NCI-H146 treated with DMSO at 0.1 percent for 48 hours (cell line): ENCODE results near the gene PDGFRB.
"Not testable (repeated sequence)": the region's sequence is repeated elsewhere in the genome, so short reads cannot be mapped to it uniquely, and the experiment has no call there.

Experiments
- DNase-seq: peaks from one replicate; lab custom pipeline; 2025; ENCODE audit not compliant: unreplicated experiment; lab: John Stamatoyannopoulos, UW

PDGFRB gene

DNA sequence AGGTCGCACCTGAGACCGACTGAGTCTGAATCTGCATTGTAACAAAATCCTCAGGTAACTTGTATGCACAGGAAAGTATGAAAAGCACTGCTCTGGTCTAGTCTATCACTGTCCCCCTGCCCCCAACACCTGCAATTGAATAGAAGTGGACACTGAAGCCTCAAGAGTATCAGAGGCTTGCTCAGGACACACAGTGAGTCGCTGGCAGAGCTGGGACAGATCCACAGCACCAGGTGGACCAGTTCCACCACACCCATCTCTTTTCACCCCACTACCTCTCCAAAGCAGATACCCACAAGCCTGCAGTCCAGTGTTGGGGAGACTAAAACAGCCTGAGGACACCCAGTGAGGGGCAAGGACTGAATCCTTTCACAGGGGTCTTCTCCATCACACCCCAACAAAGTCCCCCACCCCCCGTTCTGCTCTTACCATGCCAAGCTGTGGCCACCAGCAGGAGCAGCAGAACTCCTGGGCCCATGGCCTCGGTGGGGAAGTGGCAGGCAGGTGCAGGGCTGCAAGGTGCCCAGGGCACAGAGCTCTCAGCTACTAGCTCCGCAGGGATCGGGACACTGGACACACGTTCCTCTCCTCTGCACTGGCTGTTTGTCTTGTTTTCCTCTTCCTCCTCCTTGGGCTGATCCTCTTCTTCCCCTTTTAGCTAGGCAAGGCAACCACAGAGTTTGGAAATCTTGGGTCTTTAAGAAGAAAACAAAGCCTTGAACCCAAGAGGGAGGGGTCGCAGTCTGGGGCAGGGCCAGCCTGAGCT lies 69.5 kb downstream of the PDGFRB start, which contains the start of gene CSF1R:
Gene CSF1R, minus strand, starts transcription at position 605 of the 766 bp plus-strand sequence. Its CDS starts 127 bp downstream, at position 478.
- DNase-seq = no peak

- no peak for DNase-seq
Measured at GRCh38 chr5:150085191-150085912, 70.3 kb downstream of the PDGFRB start.

- not testable (repeated sequence) for DNase-seq
Measured at GRCh38 chr5:150084754-150085153, 70.9 kb downstream of the PDGFRB start.

DNA sequence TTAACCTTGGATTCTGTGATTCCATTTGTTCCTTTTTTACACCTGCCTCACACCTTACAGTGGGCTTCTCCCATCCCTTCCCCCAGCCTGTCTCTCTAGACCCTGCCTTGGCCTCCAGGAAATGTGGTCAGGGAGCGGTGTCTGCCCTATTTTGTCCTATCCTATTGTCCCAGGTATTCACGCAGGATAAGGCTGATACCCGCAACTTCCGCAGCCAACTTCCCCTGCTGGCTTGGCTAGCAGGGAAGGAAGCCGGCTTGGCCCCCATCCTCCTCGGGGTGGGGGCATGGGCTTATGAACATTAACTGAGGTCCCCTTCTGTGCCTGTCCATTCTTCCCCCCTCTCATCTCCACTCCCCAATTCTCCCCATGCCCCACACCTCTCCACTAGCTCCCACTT lies 72.8 kb downstream of the PDGFRB start:
- DNase-seq = no peak

GRCh38 chr5:150082374-150082773 lies 73.3 kb downstream of the PDGFRB start:
- no peak for DNase-seq

DNA sequence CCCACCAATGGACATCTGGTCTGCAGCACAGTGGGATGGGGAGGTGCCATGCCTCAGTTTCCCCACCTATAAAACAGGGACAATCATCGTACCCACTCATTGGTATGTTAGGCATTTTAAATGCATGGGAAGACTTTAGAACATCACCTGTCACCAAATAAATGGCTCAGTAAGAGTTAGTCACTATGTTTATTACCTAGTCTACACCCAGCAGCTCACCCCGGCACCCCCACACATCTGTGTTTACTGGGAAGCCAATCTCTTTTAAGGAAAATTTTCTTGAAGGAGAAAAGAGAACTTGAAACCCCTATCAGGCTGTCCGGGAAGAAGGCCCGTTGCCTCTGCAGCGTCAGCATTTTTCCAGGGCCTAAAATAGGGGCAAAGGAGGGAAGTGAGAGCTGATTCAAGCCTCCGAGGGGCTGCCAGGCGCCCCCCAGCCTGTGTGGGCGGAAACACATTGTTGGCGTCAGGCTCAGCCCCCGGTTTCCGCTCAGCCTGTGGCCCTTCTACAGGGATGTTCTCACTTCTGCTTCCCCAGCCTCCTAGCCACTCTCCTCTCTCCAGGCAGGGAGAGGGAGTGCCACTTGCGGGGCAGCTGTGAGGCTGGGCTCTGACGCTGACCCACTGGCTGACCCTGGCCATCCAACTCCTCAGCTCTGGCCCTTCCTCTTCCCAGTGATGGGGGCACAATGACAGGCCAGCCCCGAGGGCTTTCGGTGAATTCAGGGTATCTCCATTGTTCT lies 73.9 kb downstream of the PDGFRB start:
- no peak for DNase-seq

GRCh38 chr5:150080696-150081435 lies 74.8 kb downstream of the PDGFRB start:
- no peak for DNase-seq

DNA sequence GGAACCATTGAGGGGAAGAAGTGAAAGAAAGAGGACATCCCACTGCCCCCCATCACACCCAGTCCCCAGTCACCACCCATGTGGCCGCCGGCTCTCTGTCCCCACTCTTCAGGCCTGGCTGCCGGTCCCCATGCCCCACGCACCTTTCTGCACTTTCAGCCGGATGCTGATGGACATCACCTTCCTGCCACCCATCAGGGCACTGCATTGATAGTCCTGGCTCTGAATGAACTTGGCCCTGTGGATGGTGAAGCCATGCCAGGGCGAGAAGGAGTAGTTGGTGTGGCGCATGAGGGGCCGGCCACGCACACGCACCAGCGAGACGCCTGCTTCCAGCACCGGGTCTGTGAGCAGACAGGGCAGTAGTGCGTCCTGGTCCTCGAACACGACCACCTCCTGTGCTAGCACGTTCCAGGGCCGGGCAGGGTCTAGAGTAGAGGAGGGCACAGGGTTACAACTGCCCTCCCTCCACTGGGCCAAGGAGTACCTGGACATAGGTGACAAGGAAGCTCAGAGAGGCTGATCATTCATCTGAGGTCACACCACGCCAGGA lies 75.7 kb downstream of the PDGFRB start:
- no peak for DNase-seq

GRCh38 chr5:150078802-150079689 lies 76.6 kb downstream of the PDGFRB start:
- no peak for DNase-seq

- no peak for DNase-seq
Measured at GRCh38 chr5:150077996-150078801, 77.4 kb downstream of the PDGFRB start.

DNA sequence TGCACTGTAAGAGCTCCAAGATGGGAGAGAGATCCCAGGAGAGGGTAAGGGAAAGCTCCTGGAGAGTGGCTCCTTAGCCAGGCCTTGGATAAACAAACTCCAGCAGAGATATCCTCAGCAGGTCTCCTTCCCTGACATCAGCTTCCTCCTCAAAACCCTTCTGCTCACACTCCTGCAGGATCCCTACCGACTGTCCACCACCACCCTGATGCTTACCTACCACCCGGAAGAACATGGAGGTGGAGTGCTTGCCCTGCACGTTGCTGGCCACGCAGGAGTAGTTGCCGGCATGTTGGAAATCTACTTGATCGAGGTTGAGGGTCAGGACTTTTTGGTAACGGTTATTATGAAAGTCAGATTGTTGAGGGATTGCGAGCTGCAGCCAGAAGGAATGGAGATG lies 78.6 kb downstream of the PDGFRB start:
- no peak for DNase-seq

- no peak for DNase-seq
Measured at GRCh38 chr5:150075806-150076205, 79.8 kb downstream of the PDGFRB start.

- no peak for DNase-seq
Measured at GRCh38 chr5:150075233-150075632, 80.4 kb downstream of the PDGFRB start.

DNA sequence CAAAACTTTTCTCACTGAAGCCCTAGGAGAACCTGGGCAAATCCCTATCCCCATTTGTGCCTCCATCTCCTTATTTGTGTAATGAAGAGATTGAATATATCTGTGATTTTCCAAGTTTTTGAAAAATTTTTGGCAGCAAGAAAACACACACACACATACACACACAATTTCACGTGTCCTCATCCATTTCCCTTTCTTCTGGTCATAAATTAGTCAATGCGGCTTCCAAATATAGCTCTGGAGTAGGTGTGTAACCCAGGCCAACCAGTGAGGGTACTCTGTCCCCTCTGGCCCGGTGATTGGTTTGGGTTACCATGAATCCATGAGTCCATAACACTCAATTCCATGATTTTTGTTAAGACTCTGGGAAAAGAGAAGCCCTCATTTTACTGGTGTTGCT lies 82.0 kb downstream of the PDGFRB start:
- no peak for DNase-seq

- no peak for DNase-seq
Measured at GRCh38 chr5:150073086-150073625, 82.5 kb downstream of the PDGFRB start.

- DNase-seq = no peak
Measured at GRCh38 chr5:150070821-150071220, 84.8 kb downstream of the PDGFRB start.

GRCh38 chr5:150069672-150070627 lies 85.7 kb downstream of the PDGFRB start:
- DNase-seq = no peak
